ENCODE results near the gene ROM1. TPM values are rescaled to one million over a fixed set of nuclear protein-coding genes. Genes with fewer than 3 reads are reported as not detected.

Gene ROM1
- total RNA-seq, 1 donor, result 6.5 TPM

- Histone ChIP-seq H3K27me3 (ENCODE audit: insufficient read depth, low read length) (no peaks in the 10 kb centered on the region), H3K79me2 (ENCODE audit: insufficient read depth, low read length) (peaks cover 11% of the 10 kb centered on the region)
Observed at GRCh38 chr11:62607714-62608113, 5.3 kb upstream of the ROM1 start.

DNA sequence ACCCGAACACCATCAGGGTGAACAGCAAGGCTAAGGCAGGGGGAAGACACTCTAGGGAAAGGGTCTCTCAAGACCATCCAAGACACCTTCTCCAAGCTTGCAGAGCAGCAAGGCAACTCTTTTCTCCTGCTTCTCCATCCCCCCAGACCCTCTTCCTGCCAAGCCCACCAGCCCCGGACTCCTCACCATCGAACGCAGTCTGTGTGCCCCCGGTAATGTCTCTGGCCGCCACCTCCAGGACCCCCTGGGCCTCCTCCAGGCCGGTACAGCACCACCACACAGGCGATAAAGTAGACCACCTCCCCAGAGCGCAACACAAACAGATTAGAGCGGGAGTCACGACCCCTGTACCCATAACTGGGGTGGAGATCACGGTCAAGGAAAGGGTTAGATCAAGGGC lies 4.3 kb upstream of the ROM1 start:
- H3K36me3 ChIP-seq (ENCODE audit: insufficient read depth, low read length), result peaks cover 41% of the 10 kb centered on the region
- H3K4me2 ChIP-seq (ENCODE audit: insufficient read depth, low read length), result no peak overlapping the region
- H3K4me1 ChIP-seq (ENCODE audit: insufficient read depth, low read length), result peaks cover 11% of the 10 kb centered on the region
- no peak overlapping the region for H2AFZ ChIP-seq (ENCODE audit: low read length)
- no peak overlapping the region for H3K4me3 ChIP-seq (ENCODE audit: insufficient read depth, low read length)
- DNase-seq (ENCODE audit: insufficient read length, low spot score, missing footprints), result no peak
- peaks cover 2% of the 10 kb centered on the region for H4K20me1 ChIP-seq (ENCODE audit: insufficient read depth, low read length)
- no peaks in the 10 kb centered on the region for H3K27me3 ChIP-seq (ENCODE audit: insufficient read depth, low read length)
- TF ChIP-seq, protein P1, sequence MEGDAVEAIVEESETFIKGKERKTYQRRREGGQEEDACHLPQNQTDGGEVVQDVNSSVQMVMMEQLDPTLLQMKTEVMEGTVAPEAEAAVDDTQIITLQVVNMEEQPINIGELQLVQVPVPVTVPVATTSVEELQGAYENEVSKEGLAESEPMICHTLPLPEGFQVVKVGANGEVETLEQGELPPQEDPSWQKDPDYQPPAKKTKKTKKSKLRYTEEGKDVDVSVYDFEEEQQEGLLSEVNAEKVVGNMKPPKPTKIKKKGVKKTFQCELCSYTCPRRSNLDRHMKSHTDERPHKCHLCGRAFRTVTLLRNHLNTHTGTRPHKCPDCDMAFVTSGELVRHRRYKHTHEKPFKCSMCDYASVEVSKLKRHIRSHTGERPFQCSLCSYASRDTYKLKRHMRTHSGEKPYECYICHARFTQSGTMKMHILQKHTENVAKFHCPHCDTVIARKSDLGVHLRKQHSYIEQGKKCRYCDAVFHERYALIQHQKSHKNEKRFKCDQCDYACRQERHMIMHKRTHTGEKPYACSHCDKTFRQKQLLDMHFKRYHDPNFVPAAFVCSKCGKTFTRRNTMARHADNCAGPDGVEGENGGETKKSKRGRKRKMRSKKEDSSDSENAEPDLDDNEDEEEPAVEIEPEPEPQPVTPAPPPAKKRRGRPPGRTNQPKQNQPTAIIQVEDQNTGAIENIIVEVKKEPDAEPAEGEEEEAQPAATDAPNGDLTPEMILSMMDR (IDR thresholded peaks at IDR 0.05; ENCODE audit: extremely low read depth, low read depth, low read length), result no peak
- no peaks in the 10 kb centered on the region for H3K9me3 ChIP-seq (ENCODE audit: low read depth, low read length)
- no peak overlapping the region for H3K27ac ChIP-seq (ENCODE audit: low read depth, low read length)
- peaks cover 11% of the 10 kb centered on the region for H3K79me2 ChIP-seq (ENCODE audit: insufficient read depth, low read length)

More at GRCh38 chr11:62607714-62608113, 5.3 kb upstream of the ROM1 start:
- Histone ChIP-seq H3K27ac (ENCODE audit: low read depth, low read length) (no peak overlapping the region), H2AFZ (ENCODE audit: low read length) (no peak overlapping the region), H3K4me2 (ENCODE audit: insufficient read depth, low read length) (no peak overlapping the region), H3K4me3 (ENCODE audit: insufficient read depth, low read length) (no peak overlapping the region), H3K9me3 (ENCODE audit: low read depth, low read length) (no peaks in the 10 kb centered on the region), H3K4me1 (ENCODE audit: insufficient read depth, low read length) (peaks cover 12% of the 10 kb centered on the region), H4K20me1 (ENCODE audit: insufficient read depth, low read length) (peaks cover 2% of the 10 kb centered on the region), H3K36me3 (ENCODE audit: insufficient read depth, low read length) (peaks cover 49% of the 10 kb centered on the region)
- TF ChIP-seq, protein P1 (IDR thresholded peaks at IDR 0.05; ENCODE audit: extremely low read depth, low read depth, low read length), result no peak
- DNase-seq (ENCODE audit: insufficient read length, low spot score, missing footprints), result no peak

GRCh38 chr11:62610403-62610802 lies 2.7 kb upstream of the ROM1 start:
- Histone ChIP-seq H2AFZ (ENCODE audit: low read length) (no peak overlapping the region), H3K4me3 (ENCODE audit: insufficient read depth, low read length) (no peak overlapping the region), H4K20me1 (ENCODE audit: insufficient read depth, low read length) (peaks cover 2% of the 10 kb centered on the region), H3K36me3 (ENCODE audit: insufficient read depth, low read length) (peaks cover 32% of the 10 kb centered on the region), H3K9me3 (ENCODE audit: low read depth, low read length) (no peaks in the 10 kb centered on the region), H3K27me3 (ENCODE audit: insufficient read depth, low read length) (no peaks in the 10 kb centered on the region), H3K27ac (ENCODE audit: low read depth, low read length) (no peak overlapping the region), H3K79me2 (ENCODE audit: insufficient read depth, low read length) (peaks cover 11% of the 10 kb centered on the region), H3K4me1 (ENCODE audit: insufficient read depth, low read length) (peaks cover 11% of the 10 kb centered on the region), H3K4me2 (ENCODE audit: insufficient read depth, low read length) (no peak overlapping the region)
- TF ChIP-seq, protein P1 (IDR thresholded peaks at IDR 0.05; ENCODE audit: extremely low read depth, low read depth, low read length), result no peak
- no peak for DNase-seq (ENCODE audit: insufficient read length, low spot score, missing footprints)

DNA sequence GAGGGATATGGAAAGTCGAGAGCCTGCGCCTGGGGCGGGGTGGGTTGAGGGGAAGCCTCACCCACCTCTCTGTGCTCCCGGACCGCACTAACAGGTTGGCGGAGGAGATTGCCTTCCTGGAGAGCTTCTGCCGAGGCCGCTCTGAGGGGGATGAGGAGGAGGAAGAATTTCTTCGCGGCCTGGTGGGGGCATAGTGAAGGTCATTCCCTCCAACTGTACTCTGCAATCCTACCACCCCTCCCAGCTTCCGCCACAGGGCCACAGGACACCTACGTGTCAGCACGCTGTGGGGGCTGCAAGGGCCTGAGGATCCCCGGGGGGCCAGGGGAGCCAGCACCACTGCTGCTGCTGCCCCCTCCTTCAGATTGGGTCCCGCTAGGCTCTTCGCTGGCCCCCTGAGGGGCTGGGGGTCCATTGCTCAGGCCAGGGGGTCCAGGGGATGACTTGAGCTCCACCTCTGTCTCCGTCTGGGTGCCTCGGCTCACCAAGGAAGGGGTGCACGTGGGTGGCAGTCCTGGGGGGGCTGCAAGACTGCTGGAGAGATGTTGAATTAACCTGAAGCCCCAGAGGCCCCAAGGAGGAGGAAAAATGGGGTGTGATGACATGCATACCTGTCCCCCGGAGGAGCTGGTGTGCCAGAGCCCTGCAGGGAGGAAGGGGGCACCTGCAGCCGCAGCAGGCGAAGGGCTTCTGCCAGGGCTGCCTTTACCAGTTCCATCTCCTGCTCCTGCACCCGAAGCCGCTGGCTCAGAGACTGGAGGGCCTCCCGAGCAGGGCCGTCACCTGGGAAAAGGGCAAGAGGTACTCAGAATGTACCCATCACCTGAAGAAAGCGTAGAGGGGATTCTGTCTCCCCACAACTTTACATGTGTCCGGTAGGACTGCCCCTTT lies 2.0 kb upstream of the ROM1 start:
- H3K27ac ChIP-seq (ENCODE audit: low read depth, low read length), result peak overlapping the region; percentile 83
- TF ChIP-seq, protein P1 (IDR thresholded peaks at IDR 0.05; ENCODE audit: extremely low read depth, low read depth, low read length), result no peak
- H3K79me2 ChIP-seq (ENCODE audit: insufficient read depth, low read length), result peaks cover 11% of the 10 kb centered on the region
- H3K4me3 ChIP-seq (ENCODE audit: insufficient read depth, low read length), result peak overlapping the region; percentile 92
- H2AFZ ChIP-seq (ENCODE audit: low read length), result peak overlapping the region; percentile 94
- peaks cover 2% of the 10 kb centered on the region for H4K20me1 ChIP-seq (ENCODE audit: insufficient read depth, low read length)
- peak overlapping the region; percentile 98 for H3K4me2 ChIP-seq (ENCODE audit: insufficient read depth, low read length)
- peaks cover 30% of the 10 kb centered on the region for H3K36me3 ChIP-seq (ENCODE audit: insufficient read depth, low read length)
- no peak for DNase-seq (ENCODE audit: insufficient read length, low spot score, missing footprints)
- H3K9me3 ChIP-seq (ENCODE audit: low read depth, low read length), result no peaks in the 10 kb centered on the region
- H3K4me1 ChIP-seq (ENCODE audit: insufficient read depth, low read length), result peaks cover 11% of the 10 kb centered on the region
- H3K27me3 ChIP-seq (ENCODE audit: insufficient read depth, low read length), result no peaks in the 10 kb centered on the region

All from osteoblast (primary cell).